Vagina (tissue), 2 donors: ENCODE results near the gene ARHGAP26.

ENCODE experiments used
- POLR2A ChIP-seq, 2 donors: fragments of 450-650 bp; IDR thresholded peaks; one replicate each; pipeline ENCODE4 v1.6.1; 2017; ENCODE audit warnings: antibody characterized with exemption in 2 of 2, mild to moderate bottlenecking in 2 of 2, moderate library complexity in 2 of 2
- TF ChIP-seq, protein P1 (sequence below), 3 experiments: fragments of 450-650 bp in 2 of 3; fragments of 200-600 bp in 1 of 3; sonication (generic) in 1 of 3; IDR thresholded peaks; one replicate each; pipeline ENCODE4 v1.5.1; 2017 to 2019; ENCODE audit warnings: antibody characterized with exemption in 3 of 3, mild to moderate bottlenecking in 2 of 3, moderate library complexity in 2 of 3

DNA sequence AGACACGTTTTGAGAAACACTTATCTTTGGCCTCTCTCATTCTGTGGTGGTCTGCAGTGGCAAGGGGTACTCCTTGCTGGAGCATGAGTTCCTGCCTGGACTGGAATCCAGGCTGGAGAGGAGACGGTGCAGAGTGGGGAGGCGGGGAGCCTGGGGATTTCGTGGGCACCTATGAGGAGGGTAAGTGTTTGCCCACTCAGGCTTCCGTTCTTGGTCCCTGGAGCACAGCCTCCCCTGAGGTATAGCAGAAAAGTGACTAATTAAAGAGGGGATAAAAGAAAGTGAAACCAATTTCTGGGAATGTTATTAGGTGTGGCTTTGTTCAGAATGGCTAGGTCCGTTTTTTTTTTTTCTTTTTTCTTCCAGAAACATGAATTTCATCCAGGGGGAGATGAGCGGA lies 90.8 kb downstream of the ARHGAP26 start:
- TF ChIP-seq POLR2A (IDR thresholded peaks at IDR 0.05), result no peak
- TF ChIP-seq, protein P1, sequence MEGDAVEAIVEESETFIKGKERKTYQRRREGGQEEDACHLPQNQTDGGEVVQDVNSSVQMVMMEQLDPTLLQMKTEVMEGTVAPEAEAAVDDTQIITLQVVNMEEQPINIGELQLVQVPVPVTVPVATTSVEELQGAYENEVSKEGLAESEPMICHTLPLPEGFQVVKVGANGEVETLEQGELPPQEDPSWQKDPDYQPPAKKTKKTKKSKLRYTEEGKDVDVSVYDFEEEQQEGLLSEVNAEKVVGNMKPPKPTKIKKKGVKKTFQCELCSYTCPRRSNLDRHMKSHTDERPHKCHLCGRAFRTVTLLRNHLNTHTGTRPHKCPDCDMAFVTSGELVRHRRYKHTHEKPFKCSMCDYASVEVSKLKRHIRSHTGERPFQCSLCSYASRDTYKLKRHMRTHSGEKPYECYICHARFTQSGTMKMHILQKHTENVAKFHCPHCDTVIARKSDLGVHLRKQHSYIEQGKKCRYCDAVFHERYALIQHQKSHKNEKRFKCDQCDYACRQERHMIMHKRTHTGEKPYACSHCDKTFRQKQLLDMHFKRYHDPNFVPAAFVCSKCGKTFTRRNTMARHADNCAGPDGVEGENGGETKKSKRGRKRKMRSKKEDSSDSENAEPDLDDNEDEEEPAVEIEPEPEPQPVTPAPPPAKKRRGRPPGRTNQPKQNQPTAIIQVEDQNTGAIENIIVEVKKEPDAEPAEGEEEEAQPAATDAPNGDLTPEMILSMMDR (IDR thresholded peaks at IDR 0.05), result no peak
